ENCODE data around the gene CEP72.

DNA sequence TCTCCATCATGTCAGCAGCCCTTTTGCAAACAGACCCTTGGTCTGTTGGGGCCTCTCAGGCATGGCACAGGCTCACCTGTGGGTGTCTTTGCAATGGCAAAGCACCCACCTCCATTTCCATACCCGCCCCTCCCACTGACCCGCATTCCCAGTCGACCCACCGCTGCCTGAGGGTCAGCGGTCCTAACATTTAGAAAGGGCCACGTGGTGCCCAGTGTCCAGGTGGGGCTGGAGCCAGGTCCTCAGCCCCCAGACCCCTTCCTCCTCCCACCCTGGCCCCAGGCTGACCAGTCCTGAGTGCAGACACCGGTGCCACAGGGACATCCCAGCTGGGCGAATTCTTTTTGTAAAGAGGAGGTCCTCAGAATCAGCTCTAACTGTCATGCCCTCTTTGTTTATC lies 43.3 kb upstream of the CEP72 start:
- no peak for TF ChIP-seq POLR2A (IDR thresholded peaks at IDR 0.05)
- TF ChIP-seq, protein P1, sequence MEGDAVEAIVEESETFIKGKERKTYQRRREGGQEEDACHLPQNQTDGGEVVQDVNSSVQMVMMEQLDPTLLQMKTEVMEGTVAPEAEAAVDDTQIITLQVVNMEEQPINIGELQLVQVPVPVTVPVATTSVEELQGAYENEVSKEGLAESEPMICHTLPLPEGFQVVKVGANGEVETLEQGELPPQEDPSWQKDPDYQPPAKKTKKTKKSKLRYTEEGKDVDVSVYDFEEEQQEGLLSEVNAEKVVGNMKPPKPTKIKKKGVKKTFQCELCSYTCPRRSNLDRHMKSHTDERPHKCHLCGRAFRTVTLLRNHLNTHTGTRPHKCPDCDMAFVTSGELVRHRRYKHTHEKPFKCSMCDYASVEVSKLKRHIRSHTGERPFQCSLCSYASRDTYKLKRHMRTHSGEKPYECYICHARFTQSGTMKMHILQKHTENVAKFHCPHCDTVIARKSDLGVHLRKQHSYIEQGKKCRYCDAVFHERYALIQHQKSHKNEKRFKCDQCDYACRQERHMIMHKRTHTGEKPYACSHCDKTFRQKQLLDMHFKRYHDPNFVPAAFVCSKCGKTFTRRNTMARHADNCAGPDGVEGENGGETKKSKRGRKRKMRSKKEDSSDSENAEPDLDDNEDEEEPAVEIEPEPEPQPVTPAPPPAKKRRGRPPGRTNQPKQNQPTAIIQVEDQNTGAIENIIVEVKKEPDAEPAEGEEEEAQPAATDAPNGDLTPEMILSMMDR (IDR thresholded peaks at IDR 0.05): no peak
